GM19240 (cell line): ENCODE measurements around the gene NCF2.
"Not testable (repeated sequence)": the region's sequence is repeated elsewhere in the genome, so short reads cannot be mapped to it uniquely, and the experiment has no call there.

Experiments
- DNase-seq: peaks from one replicate; pipeline ENCODE4 v3.0.0; 2011; ENCODE audit warnings: low spot score; ENCODE audit not compliant: insufficient read length

NCF2 gene, protein sequence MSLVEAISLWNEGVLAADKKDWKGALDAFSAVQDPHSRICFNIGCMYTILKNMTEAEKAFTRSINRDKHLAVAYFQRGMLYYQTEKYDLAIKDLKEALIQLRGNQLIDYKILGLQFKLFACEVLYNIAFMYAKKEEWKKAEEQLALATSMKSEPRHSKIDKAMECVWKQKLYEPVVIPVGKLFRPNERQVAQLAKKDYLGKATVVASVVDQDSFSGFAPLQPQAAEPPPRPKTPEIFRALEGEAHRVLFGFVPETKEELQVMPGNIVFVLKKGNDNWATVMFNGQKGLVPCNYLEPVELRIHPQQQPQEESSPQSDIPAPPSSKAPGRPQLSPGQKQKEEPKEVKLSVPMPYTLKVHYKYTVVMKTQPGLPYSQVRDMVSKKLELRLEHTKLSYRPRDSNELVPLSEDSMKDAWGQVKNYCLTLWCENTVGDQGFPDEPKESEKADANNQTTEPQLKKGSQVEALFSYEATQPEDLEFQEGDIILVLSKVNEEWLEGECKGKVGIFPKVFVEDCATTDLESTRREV

DNA sequence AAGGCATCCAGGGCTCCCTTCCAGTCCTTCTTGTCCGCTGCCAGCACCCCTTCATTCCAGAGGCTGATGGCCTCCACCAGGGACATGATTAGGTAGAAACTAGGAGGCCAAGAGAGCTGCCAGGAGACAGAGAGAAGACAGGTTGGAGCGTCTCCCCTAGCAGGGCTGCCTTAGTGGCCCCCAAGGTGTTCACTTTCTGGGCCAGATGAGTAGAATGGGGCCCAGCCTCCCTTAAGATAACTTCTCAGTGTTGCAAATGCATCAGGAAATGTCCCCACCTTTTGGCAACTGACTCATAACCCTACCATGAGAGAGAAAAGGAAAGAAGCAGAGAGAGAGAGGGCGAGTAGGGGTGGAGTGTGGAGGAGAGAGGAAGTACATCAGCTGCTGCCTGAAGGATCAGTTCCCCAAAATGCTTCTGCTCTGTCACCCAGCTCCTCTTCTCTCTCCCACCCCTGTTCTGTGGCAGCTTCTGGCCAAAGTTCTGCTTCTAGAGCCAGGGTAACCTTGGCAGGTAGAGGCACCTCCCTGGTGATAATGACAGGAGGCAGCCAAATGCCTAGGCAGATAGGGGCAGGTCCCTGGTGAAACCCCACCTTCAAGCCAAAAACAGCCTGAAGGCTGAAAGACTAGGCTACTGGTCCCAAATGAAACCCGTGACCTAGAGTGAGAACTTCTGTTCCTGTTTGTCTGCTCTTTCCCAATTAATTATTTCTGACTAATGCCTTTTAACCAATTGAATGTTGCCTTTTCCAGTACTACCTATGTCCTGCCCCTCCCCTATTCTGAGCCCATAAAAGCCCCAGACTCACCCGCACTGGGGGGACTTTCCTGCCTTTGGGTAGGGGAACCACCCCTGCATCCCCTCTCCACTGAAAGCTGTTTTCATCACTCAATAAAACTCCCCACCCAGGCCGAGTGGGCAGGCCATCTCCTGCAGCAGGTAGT lies at the start of gene NCF2:
Gene NCF2, minus strand, starts transcription at position 216 of the 948 bp plus-strand sequence. Its CDS starts 130 bp downstream, at position 86.
- peak; percentile 64 for DNase-seq

DNA sequence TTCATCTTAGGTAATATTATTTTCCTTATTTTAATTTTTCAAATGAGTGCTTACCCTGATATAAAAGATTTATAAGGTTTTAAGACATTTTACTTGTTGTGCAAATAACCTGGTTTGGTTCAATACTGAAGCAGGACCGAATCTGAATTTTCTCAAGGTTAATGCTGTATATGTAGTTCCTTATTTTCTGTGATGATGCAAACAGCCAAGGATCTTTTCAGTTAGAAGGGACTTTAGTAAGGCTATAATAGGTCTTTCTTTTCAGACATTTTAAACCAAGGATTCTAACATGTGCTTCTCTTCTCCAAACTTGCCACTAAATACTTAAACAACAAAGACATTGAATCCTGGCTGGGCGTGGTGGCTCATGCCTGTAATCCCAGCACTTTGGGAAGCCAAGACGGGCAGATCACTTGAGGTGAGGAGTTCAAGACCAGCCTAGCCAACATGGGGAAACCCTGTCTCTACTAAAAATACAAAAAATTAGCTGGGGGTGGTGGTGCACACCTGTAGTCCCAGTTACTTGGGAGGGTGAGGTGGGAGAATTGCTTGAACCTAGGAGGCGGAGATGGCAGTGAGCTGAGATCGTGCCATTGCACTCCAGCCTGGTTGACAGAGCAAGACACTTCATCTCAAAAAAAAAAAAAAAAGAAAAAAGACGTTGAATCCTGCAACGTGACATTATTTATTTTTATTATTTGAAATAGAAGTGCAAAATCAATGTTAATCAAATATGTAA lies 48.6 kb upstream of the NCF2 start:
- DNase-seq = no peak

DNA sequence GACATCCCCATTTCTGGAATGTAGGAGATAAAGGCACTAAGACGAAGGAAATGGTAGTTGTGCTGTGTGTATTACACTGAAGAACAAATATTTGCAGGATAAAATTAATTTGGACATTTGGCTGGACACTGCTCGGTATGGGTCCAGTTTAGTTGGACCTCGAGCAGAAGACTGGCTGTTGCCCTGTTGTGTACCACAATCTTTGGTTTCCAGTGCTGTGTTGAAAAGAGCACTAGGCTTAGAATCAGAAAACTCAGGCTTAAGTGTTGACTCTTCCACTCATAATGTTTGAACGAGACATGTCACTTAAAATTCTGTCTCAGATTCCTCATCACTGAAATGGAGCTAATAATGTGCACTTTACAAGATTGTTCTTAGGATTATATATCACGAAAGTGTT lies 46.5 kb upstream of the NCF2 start:
- no peak for DNase-seq

DNA sequence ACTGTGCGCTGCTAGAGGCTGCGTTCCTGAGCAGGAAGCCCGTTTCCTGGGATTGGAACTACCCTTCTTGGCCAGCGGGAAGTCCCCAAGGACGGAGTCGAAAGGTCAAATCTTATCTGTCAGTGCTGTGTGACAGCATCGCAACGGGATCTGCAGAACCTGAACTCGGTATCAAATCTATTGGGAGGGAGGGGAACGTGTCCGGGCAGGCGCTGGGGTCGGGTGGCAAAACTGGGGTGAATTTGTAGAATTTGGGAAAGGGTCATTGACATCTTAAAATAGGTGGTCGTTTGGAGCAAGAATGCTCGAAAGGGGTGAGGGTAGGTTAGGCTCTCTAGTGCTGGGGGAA lies 46.0 kb upstream of the NCF2 start:
- no peak for DNase-seq

DNA sequence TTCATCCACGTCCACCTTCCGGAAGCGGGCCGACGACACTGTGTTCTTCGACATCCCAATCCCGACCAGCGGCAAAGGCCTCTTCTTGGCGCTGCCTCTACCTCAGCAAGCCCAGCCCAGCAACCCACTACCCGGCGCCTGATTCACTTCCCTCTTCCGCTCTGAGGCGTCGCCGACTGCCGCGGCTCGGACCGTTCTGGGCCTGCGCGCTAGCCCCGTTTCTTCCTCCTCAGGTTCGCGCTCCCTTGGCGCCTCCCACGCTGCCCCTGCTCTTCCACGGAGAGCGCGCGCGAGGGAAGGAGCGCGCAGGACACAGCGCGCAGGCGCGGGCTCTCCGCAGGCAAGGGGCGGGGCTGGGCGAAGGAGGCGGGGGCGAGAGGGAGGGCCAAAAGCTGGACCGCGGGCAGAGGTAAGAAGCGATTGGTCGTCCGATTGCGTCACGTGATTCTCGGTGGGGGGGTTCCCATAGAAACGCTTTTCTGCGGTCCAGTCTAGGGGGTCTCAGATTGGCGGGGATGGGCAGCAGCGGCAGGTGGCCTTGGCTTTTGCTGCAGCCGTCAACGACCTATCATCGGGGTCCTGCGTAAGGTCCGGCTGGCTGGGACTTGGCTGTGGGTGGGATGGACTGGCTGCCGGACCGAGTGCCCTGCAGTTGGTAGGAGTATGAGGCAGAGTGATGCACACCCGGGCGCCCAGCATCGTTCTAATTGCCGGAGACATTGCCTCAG lies 45.5 kb upstream of the NCF2 start, which contains the start of gene ARPC5:
Gene ARPC5, minus strand, starts transcription at position 178 of the 728 bp plus-strand sequence. Its CDS starts 124 bp downstream, at position 54.
- DNase-seq = peak; percentile 67

DNA sequence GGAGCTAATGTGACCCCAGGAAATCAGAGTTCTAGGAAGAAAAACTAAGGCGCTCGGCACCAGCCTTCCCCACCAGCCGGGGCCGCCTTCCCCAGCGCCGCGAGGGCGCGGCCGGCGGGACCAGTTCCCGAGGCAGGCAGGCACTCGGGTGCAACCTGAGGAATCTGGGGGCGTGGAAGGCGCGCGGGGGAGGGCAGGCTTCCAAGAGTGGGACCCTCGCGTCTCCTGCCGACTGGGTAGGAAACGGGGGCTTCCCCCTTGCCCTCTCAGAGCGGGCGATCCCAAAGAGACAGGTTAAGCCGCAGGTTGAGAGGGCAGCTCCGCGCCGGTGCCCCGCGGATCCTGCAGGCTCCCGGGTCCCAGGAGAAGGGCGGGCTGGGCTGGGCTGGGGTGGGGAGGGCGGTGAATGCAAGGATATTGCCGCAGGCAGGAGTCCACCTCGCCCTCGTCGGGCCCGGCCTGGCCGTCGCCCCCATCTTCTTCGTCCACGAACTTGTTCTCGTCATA lies 44.9 kb upstream of the NCF2 start:
- no peak for DNase-seq

DNA sequence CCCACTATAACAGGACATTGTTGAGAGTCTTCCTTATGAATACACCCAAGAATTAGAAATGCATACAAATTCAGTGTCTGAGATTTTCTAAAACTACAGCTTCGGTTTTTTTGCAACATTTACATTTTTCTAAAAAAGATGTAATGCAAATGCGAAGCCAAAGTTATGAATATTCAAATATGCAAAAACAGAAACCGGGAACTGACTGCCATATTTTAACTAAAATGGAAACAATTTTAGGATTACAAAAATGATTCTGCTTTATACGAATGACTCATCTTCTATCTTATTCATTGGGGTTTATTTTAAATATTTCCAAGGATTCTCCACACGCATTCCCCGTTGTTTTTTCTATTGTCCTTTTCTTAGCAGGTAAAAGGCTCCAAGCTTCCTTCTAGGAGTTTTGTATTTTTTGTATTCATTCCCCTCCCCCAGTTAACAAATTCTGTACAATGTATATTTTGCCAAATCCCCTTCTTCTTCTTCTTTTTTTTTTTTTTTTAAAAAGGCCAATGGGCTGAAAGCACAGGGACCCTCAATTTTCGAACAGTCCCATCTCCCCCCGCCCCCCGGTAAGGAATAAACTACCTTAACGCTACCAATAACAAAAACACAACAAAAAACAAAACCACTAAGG lies 44.3 kb upstream of the NCF2 start:
- no peak for DNase-seq

DNA sequence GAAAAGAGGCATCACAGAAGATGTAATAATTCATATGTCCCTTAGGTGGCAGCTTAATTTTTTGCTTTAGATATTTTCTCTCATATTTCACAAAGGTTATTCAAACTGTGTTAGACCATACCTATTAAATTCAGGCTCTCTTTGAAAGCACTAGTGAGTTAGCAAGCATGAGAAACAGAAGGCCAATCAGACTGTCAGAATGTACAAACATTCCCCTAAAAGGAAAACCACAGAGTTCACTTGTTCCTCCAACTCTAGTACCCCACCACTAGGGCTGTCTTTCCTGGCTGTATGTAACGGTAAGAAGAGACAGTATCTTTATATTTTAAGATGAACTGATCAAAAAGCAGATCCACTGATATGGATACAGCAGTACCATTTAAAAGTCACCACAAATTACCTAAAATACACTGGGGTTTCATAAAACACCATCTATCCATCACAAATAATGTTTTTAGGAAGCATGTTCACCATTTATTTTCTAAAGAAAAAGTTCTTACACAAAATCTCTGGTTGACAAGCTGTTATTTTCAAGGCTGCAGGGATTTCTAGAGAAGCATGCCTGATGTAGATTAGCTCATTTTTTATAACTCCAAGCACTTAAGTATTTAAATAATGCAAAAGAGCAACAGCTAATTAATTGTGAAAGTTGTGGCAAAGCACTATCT lies 43.6 kb upstream of the NCF2 start:
- DNase-seq = no peak

DNA sequence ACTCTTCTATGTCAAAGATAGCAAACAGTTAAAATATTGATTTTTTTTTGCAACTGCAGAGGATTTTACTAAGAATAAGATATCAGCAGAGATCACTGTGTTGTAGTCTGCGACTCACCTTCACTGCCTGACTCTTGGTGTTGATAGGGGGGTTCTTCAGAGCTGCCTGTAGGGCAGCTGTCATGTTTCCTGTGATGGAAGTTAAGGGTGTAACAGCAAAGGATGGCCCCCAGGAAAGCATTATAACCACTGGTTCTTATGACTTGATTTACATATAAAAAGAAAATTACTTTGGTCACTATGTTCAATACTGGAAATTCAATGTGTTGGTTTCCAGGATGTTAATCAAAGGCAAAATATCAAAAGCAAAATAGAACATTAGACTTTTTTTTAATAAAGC lies 42.7 kb upstream of the NCF2 start:
- no peak for DNase-seq

DNA sequence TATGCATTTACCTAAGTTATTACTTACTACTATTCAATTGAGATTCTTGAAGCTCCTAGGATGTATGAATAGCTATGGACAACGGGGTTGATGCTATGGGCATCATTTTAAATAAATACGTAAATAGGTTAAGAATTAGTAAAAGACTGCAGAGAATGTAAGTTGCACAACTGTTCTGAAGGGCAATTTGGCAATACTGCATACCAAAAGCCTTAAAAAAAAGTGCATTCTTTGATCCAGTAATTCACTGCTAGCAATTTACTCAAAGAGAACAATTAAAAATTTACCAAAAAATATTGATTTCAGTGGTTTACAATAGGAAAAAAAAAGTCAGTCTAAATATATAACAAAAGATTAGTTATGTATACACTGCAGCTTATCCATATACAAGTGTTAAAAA lies 41.9 kb upstream of the NCF2 start:
- DNase-seq = no peak

DNA sequence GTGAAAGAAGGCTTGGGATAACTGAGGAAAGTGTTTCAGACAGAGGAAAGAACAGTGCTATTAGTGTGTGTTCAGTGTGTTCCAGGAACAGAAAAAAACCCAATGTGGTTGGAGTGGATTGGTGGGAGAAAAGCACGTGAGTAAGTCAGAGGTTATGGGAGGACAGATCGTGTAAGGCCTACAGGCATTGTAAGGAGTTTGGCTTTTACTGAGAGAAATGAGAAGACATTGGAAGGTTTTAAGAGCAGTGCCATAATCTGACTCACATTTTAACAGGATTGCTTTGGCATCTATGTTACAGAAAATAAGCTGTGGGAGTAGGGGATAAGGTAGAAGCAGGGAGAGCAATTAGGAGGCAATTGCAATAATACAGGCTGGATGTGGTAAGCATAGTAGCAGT lies 40.5 kb upstream of the NCF2 start:
- DNase-seq = no peak

DNA sequence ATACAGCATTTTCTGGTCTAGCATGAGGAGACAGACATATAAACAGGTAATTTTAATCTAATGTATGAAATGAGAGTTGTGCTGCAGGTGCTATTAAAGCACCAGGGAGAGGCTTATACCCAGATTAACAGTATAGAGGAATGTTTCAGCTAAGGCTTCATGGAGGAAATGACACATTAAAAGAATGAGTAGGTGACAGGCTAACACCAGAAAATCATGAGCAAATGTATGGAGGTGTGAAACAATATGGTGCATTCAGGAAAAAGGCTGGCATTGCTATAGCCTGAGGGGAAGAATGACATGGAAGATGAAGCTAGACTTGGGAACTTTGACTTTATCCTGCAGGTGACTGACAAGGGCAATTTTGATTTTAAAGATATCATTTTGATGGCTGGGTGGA lies 38.3 kb upstream of the NCF2 start:
- DNase-seq = no peak

DNA sequence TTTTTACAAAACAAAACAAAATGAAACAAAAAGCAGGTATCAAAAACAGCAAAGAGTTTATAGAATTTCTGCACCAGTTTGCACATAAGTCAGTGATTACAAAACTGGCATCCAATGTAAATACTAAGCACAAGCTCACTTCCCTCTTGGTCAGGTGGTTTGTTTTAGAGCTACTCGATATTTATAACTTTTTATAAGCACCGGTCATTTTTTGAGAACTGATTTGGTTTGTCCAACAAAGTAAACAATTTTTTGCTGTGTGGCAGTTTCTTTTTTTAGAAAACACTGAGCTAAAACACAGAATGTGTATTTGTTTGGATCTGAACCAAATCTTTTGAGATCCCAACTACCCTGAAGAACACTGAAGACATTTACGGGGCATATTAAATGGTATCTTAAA lies 36.0 kb upstream of the NCF2 start:
- DNase-seq = not testable (repeated sequence)

DNA sequence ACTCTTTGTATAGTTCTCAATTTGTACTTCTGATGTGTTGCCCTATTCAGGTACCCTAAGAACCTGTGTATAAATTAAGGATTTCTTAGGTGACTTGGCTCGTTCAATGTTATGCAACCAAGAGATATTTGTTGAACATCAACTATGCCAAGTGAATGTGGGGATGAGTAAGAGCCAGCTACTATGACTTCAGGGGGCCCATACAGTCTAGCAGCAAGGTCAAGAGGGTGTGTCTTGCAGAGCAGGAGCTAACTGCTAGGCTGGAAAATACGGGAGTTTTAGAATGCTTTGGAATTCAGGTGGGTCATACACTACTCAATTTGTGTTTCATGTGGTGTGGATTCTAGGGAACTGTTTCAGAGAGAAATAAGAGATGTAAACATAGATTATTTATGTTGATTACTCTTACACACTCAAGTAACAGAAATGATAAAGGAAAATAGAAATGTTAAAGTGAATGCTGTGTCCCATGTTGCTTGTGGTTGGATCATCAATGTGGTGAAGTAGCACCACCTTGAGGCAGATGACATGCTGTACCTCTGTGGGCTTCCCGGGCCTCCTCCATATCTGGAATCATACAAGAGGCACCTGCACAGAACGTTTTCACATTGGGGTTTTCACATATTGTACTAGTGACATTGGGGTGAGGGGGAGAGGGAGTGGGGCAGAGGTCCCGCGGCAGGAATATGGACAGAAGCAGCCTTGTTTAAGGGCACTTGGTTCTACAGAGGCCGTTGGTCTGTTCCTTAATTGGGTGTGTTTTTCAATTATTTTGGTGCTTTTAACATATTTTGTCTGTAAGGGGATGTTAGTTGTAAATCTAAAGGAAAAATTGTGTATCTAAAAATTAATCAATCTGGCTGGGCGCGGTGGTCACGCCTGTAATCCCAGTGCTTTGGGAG lies 32.9 kb upstream of the NCF2 start:
- DNase-seq = no peak

DNA sequence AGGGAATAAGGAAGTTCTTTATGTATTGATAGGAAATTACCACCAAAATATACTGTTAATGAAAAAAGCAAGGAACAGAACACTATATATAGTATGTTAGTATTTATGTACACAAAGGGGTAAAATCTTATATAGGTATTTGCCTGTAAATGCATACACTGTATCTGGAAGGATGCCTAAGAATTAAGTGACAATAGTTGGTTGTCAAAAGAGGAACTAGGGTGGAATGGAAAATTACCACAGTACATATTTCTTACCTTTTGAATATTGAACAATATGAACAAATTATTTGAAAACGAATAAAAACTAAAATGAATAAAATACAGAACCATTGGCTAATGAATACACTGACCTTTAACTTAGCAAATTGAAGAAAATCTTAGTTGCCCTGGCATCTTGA lies 31.8 kb upstream of the NCF2 start:
- DNase-seq = no peak

DNA sequence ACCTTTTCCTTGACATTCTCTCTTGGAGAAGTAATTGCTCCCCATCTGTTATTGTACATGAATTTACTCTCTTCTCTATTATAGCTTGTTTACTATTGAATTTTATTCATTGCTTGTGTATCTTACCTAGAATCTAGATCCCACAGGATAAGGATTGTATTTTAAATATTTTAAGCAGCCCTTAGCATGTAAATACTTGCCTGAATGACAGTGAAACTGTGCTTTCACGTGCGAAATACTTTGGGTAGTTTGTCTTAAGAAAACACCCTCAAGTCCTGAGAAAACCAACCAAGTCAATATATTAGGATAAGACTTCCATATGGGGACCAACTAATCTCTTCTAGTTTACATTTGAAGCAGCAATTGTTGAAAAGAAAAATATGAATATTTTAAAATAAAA lies 30.1 kb upstream of the NCF2 start:
- DNase-seq = no peak

DNA sequence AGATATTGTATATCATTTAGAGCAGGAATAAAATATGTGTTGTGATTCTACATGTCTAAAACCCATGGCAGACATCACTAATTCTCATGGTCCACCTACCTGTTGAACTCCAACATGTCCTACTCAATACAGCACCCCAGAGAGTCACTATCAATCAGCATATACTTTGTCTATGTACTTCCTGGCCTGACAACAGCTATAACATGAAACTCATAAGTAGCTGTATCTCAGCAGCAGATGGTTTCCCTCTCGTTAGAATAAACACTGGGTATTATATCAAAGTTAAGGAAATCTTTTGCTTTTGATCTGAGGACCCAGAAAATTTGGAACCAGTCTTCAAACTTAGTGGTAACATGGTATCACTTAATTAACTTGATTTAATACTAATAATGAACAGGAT lies 29.5 kb upstream of the NCF2 start:
- DNase-seq = no peak

DNA sequence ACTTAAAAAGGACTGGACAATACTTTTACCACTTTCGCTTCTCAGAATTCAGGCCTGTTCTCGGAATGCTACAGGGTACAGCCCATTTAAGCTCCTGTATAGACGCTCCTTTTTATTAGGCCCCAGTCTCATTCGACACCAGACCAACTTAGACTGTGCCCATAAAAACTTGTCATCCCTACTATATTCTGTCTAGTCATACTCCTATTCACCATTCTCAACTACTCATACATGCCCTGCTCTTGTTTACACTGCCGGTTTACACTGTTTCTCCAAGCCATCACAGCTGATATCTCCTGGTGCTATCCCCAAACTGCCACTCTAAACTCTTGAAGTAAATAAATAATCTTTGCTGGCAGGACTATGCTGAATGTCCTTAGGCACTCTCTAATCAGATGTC lies 27.9 kb upstream of the NCF2 start:
- not testable (repeated sequence) for DNase-seq
